Measurements from ENCODE around the gene AKR1C2. TPM values are rescaled to one million over a fixed set of nuclear protein-coding genes. Genes with fewer than 3 reads are reported as not detected.

The AKR1C2 gene
- total and polyA plus RNA-seq, 2 experiments from 2014 or later: 51.0 to 51.7 TPM

DNA sequence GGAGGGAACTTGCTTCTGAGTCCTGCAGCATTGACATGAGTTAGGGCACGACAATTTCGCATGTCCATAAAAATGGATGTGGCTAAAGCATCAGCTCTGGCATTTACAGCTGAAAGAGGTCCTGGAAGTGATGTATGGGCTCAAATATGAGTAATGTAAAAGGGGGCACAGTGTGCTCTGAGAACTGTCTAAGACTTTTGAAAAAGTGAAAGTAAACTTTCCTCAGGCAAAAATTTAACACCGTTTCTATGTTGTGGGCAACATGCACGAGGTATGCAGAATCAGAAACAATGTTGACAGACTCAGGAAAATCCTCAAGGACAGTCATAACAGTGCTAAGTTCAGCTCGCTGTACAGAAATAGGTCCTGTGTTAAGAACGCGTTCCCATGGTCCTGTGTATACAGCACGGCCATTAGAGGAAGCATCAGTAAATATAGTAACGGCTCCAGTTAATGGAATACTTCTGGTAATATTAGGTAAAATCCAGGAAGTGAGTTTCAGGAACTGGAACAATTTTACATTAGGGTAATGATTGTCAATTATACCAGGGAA lies 37.9 kb upstream of the AKR1C2 start:
- Histone ChIP-seq H4K20me1 (ENCODE audit: insufficient read depth, poor library complexity, severe bottlenecking) (no peaks in the 10 kb centered on the region), H3K27me3 (no peaks in the 10 kb centered on the region), H3K9me3 (ENCODE audit: low read depth) (peaks cover 3% of the 10 kb centered on the region), H3K4me1 (ENCODE audit: insufficient read depth) (peaks cover 5% of the 10 kb centered on the region), H3K27ac (no peak overlapping the region), H3K79me2 (no peaks in the 10 kb centered on the region), H3K4me2 (peak overlapping the region; percentile 14), H3K9me2 (replicated peaks; ENCODE audit: insufficient read depth) (no peaks in the 10 kb centered on the region), H3K36me3 (replicated peaks; ENCODE audit: insufficient read depth, low read depth) (no peaks in the 10 kb centered on the region), H2AFZ (peak overlapping the region; percentile 16), H3K4me3 (no peak overlapping the region)
- TF ChIP-seq, protein P1, sequence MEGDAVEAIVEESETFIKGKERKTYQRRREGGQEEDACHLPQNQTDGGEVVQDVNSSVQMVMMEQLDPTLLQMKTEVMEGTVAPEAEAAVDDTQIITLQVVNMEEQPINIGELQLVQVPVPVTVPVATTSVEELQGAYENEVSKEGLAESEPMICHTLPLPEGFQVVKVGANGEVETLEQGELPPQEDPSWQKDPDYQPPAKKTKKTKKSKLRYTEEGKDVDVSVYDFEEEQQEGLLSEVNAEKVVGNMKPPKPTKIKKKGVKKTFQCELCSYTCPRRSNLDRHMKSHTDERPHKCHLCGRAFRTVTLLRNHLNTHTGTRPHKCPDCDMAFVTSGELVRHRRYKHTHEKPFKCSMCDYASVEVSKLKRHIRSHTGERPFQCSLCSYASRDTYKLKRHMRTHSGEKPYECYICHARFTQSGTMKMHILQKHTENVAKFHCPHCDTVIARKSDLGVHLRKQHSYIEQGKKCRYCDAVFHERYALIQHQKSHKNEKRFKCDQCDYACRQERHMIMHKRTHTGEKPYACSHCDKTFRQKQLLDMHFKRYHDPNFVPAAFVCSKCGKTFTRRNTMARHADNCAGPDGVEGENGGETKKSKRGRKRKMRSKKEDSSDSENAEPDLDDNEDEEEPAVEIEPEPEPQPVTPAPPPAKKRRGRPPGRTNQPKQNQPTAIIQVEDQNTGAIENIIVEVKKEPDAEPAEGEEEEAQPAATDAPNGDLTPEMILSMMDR (IDR thresholded peaks at IDR 0.05; ENCODE audit: poor library complexity): no peak
- TF ChIP-seq EZH2 (IDR thresholded peaks at IDR 0.05; ENCODE audit: borderline replicate concordance) (no peak), EZH2phosphoT487 (IDR thresholded peaks at IDR 0.05; ENCODE audit: low read depth, severe bottlenecking, unreplicated experiment) (no peak)
- WGBS (ENCODE audit: low lambda C conversion rate, missing lambda C conversion rate): 83% methylated on average over 9 of the region's 9 CpGs
- DNase-seq (ENCODE audit: low spot score): no peak

DNA sequence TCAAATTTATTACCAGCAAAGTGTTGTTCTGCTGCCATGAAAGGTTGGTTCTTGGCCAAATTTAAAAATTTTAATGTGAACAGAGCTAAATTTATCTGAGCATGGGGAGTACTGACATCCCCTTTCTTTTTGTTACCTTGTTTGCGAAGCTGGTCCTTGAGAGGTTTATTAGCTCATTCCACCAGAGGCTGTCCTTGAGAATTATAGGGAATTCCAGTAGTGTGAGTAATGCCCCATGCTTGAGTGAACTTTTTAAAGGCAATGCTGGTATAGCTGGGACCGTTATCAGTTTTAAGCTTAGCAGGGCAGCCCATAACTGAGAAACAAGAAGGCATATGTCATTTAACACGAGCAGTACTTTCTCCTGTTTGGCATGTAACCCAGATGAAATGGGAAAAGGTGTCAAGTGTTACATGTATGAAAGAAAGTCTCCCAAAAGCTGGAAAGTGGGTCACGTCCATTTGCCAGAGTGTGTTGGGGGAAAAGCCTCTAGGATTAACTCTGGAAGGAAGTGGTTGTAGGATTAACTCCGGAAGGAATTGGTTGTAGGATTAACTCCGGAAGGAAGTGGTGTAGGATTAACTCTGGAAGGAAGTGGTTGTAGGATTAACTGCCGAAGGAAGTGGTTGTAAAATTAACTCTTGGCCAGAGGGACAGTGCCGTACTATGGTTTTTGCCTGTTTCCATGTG lies 37.3 kb upstream of the AKR1C2 start:
- Histone ChIP-seq H3K27me3 (no peaks in the 10 kb centered on the region), H3K79me2 (no peaks in the 10 kb centered on the region), H3K4me1 (ENCODE audit: insufficient read depth) (peaks cover 5% of the 10 kb centered on the region), H4K20me1 (ENCODE audit: insufficient read depth, poor library complexity, severe bottlenecking) (no peaks in the 10 kb centered on the region), H3K27ac (no peak overlapping the region), H3K9me2 (replicated peaks; ENCODE audit: insufficient read depth) (no peaks in the 10 kb centered on the region), H2AFZ (no peak overlapping the region), H3K4me2 (no peak overlapping the region), H3K4me3 (no peak overlapping the region), H3K9me3 (ENCODE audit: low read depth) (peaks cover 3% of the 10 kb centered on the region), H3K36me3 (replicated peaks; ENCODE audit: insufficient read depth, low read depth) (no peaks in the 10 kb centered on the region)
- TF ChIP-seq EZH2 (IDR thresholded peaks at IDR 0.05; ENCODE audit: borderline replicate concordance) (no peak), EZH2phosphoT487 (IDR thresholded peaks at IDR 0.05; ENCODE audit: low read depth, severe bottlenecking, unreplicated experiment) (no peak)
- TF ChIP-seq, protein P1 (IDR thresholded peaks at IDR 0.05; ENCODE audit: poor library complexity): no peak
- no peak for DNase-seq (ENCODE audit: low spot score)
- WGBS (ENCODE audit: low lambda C conversion rate, missing lambda C conversion rate): 51% methylated on average over 8 of the region's 8 CpGs

DNA sequence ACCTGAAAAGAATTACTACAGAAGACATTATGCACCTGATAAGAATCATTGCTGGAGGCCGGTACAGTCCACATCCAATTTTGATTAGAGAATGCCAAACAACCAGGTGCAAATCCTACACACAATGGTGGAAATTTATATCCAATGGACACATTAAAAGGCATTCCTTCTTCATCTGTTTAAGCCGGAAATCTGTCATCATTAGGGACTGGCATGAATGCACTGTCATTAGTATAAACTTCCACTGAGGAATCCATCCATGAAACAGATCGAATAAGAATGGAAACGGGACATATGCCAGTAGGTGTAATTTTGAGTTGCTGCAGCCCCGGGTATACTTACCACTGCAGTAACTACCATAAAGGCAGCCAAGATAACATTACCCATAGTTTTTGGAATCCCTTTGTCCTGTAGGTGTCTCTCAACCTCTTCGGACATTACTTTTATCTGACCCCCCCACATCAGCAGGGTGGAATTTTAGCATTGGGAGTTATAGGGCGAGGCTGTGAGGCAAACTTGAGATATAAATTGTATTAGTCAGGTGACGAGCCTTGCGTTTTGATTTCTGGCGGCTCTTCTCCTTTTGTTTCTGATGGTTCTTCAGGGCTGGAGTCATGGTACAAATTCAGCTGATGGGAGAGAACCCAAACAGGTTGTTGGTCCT lies 36.5 kb upstream of the AKR1C2 start:
- no peaks in the 10 kb centered on the region for H3K27me3 ChIP-seq
- H3K79me2 ChIP-seq: no peaks in the 10 kb centered on the region
- no peak overlapping the region for H3K27ac ChIP-seq
- no peaks in the 10 kb centered on the region for H4K20me1 ChIP-seq (ENCODE audit: insufficient read depth, poor library complexity, severe bottlenecking)
- H3K4me3 ChIP-seq: no peak overlapping the region
- 92% methylated on average over 10 of the region's 10 CpGs for WGBS (ENCODE audit: low lambda C conversion rate, missing lambda C conversion rate)
- no peak overlapping the region for H3K4me2 ChIP-seq
- DNase-seq (ENCODE audit: low spot score): no peak
- H2AFZ ChIP-seq: no peak overlapping the region
- H3K4me1 ChIP-seq (ENCODE audit: insufficient read depth): peaks cover 5% of the 10 kb centered on the region
- peaks cover 3% of the 10 kb centered on the region for H3K9me3 ChIP-seq (ENCODE audit: low read depth)
- no peaks in the 10 kb centered on the region for H3K36me3 ChIP-seq (replicated peaks; ENCODE audit: insufficient read depth, low read depth)
- no peaks in the 10 kb centered on the region for H3K9me2 ChIP-seq (replicated peaks; ENCODE audit: insufficient read depth)
- TF ChIP-seq EZH2phosphoT487 (IDR thresholded peaks at IDR 0.05; ENCODE audit: low read depth, severe bottlenecking, unreplicated experiment): no peak
- TF ChIP-seq EZH2 (IDR thresholded peaks at IDR 0.05; ENCODE audit: borderline replicate concordance): no peak
- TF ChIP-seq, protein P1 (IDR thresholded peaks at IDR 0.05; ENCODE audit: poor library complexity): no peak
